ENCODE measurements around the gene CSNK1G2.

DNA sequence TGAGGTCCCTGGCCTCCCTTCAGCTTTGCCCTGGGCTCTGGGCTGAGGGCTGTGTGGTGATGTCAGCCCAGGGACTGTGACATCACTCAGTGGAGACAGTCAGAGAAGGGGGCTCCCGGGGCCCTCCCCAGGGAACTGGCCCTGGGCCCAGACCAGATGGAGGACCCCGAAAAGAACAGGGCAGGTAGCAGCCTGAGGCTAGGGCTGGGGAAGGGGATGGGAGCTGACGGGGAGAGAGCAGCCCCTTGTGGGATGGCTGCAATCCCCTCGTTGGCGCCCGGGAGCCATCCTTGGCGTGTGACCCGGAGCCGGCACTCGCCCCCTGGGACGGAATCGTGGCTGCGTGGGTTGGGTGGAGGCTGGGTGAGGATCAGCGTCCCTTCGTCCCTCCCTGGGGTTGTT is 13.6 kb downstream of the CSNK1G2 start:
- TF ChIP-seq, protein P1, sequence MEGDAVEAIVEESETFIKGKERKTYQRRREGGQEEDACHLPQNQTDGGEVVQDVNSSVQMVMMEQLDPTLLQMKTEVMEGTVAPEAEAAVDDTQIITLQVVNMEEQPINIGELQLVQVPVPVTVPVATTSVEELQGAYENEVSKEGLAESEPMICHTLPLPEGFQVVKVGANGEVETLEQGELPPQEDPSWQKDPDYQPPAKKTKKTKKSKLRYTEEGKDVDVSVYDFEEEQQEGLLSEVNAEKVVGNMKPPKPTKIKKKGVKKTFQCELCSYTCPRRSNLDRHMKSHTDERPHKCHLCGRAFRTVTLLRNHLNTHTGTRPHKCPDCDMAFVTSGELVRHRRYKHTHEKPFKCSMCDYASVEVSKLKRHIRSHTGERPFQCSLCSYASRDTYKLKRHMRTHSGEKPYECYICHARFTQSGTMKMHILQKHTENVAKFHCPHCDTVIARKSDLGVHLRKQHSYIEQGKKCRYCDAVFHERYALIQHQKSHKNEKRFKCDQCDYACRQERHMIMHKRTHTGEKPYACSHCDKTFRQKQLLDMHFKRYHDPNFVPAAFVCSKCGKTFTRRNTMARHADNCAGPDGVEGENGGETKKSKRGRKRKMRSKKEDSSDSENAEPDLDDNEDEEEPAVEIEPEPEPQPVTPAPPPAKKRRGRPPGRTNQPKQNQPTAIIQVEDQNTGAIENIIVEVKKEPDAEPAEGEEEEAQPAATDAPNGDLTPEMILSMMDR (IDR thresholded peaks at IDR 0.05): no peak
- no peak for TF ChIP-seq EZH2 (IDR thresholded peaks at IDR 0.05; ENCODE audit: borderline replicate concordance, insufficient read depth, low read depth, low read length, poor library complexity, severe bottlenecking)
